Activated effector memory CD4-positive, alpha-beta T cell treated with Interleukin-2 at 50 U/mL for 16 hours (primary cell): ENCODE results near the gene OSBP2.
"Not testable (repeated sequence)": the region's sequence is repeated elsewhere in the genome, so short reads cannot be mapped to it uniquely, and the experiment has no call there.

Experiments
- DNase-seq: peaks from one replicate; pipeline ENCODE4 v3.0.0-alpha.2; 2020

Gene OSBP2

DNA sequence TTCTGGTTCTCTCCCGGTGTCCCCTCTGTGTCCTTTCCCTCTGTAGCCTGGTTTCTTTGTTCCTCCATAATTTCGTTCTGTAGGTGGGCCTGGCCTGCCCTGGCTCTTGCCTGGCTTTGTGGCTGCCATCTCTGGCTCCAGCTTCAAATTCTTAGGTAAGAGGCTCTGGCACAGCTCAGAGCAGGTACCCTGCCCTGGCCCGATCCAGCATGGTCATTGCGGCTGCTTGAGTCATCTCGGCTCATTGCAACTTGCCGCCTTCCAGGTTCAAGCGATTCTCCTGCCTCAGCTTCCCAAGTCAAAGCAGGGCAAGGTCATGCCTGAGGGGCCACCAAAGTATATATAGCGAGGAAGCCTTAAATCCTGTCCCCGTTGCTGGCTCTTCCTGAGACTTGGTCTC, 76.0 kb downstream of the OSBP2 start:
- DNase-seq: no peak

- DNase-seq: no peak
These were observed 79.2 kb downstream of the OSBP2 start for GRCh38 chr22:30773919-30774318.

DNA sequence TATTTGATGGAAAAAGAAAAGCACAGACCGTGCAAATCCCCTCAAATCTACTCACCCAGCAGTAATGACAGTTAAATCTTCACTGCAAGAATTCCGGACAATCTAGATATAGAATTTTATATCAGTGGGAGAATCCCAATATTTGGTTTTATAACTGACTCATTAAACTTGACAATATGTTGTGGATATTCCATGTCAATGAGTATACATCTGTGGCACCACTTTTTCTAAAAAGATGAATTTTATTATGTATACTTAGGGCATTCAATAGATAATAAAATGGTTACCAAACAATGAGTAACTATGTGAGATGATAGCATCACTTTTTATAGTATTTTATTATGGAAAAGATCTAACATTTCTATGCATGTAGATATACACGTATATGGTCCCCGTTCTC, 79.9 kb downstream of the OSBP2 start:
- DNase-seq: no peak

DNA sequence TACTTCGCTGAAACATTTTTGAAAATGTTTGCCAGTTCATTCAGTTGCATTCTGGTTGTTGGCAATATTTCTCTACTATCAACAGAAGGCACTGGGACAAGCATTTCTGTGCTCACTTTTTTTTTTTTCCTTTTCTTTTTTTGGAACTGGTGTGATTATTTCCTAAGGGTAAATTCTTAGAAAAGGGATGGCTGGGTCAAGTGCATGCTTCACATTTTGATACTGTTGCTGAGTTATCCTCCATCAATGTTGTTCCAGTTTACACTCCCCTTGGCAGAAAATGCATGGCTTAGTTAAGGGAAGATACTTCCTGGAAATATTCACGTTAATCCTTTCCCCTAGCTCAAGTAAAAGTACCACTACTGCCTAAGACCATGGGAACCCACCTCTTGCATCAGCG, 81.8 kb downstream of the OSBP2 start:
- no peak for DNase-seq

- DNase-seq: not testable (repeated sequence)
These were observed 82.5 kb downstream of the OSBP2 start for GRCh38 chr22:30777146-30777545.

GRCh38 chr22:30777587-30777986, 82.9 kb downstream of the OSBP2 start:
- DNase-seq: no peak

DNA sequence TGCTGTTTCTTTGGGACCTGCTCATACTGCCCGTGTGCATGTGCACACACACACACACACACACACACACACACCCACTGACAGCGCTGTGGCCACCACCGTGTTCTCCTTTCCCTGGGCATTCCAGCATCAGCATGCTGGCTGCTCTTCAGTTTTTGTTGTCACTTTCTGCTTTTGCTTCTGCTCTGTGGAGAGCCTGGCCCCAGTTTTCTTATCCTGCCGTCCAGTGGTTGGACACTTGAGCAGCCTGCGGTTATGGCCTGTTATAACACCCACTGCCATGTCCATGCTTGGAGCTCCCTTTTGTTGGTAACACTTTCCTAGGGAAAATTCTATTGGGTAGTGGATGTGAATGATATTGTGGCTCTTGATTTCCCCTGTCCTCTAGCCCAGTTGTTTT, 83.6 kb downstream of the OSBP2 start:
- DNase-seq: no peak

DNA sequence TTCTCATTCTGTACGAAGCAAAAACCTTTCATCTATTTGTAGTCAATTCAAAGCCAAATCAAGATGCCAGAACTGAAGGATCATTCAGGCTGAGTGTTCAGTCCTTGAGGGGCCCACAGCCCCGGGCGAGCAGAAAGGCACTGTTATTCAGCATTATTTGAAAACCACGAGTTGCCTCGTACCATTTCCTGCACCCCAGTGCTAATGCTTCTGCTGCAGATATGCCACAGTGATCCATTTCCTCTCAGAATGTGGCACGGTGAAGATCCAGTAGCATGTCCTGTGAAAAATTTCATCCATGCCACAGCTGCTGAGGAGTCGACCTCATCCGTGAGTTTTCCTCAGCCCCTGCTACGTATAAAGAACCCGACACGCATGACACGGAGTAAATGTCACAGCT, 85.4 kb downstream of the OSBP2 start:
- DNase-seq: no peak

DNA sequence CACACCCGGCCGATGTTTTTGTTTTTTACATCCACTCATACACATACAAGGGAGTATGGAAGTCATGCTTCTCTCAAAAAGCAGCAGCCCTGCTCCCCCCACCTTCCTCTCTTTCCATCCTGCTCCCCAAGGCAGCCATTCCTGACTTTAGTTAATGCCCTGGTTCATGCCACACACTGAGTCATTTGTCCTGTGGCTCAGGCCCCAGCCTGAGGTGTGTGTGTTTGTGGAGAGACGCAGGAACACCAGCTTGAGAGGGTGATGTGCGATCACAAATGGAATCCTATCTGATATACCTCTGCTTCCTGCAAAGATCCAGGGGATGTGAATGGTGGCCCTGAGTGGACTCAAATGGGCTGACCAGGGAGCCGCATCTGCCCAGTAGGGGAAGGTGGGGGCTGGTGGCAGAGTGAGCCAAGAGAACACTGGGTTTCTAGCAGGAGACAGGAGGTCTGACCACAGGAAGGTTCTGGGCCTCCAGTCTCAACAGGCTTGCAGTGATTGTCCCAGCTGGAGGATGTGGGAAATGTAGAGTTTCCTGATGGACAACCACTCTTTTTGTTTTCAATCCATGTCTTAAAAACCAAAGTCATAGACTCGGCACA, 86.7 kb downstream of the OSBP2 start:
- DNase-seq: no peak

- no peak for DNase-seq
These were observed 87.9 kb downstream of the OSBP2 start for GRCh38 chr22:30782613-30783012.

DNA sequence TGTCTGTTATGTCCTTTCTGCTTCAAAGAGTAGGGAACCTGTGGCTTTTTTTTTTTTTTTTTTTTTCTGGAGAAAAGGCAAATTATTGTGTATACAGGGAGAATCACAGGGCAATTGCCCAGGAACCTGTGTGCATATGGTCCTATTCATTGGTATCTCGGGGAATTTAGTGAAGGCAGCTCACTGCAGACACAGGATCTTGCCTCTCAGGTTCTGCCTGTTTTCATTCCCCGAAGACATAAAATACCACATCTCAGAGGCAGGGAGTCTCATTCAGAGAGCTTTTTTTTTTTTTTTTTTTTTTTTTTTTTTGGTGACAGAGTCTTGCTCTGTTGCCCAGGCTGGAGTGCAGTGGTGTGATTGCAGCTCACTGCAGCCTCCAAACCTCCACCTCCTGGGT, 88.3 kb downstream of the OSBP2 start:
- DNase-seq: no peak

- DNase-seq: no peak
These were observed 90.9 kb downstream of the OSBP2 start for GRCh38 chr22:30785527-30785926.

- DNase-seq: no peak
These were observed 95.7 kb downstream of the OSBP2 start for GRCh38 chr22:30790366-30790765.

DNA sequence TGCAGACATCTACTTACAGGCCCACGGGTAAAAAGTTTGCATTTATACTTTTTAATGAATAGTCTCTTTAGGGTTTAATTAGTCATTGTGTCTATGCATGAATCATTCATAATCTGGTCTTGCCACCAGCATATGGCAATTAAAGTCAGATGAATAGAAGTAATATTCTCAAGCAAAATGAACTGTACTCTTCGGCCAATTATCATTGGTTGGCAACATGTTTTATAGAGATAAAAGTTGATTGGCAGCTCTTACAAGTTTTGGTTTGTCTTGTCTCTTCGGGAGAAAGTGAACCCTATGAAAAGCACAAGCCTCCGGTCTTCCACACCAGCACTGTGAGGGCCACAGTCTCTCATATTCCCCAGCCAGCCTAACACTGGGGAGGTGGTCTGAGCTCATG, 97.8 kb downstream of the OSBP2 start:
- DNase-seq: no peak

GRCh38 chr22:30795118-30795517, 100.4 kb downstream of the OSBP2 start:
- DNase-seq: no peak

DNA sequence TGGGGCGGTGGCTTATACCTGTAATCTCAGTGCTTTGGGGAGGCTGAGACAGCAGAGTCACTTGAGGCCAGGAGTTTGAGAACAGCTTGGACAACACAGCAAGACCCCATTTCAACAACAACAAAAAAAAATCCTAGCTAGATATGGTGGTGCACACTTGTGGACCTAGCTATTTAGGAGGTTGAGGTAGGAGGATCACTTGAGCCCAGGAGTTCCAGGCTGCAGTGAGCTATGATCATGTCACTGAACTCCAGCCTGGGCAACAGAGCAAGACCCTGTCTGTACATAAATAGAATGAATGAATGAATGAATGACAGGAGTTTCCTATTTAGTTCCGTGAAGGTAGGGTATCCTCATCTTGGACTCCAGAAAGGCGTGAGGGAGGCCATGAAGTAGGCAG, 107.0 kb downstream of the OSBP2 start:
- no peak for DNase-seq

DNA sequence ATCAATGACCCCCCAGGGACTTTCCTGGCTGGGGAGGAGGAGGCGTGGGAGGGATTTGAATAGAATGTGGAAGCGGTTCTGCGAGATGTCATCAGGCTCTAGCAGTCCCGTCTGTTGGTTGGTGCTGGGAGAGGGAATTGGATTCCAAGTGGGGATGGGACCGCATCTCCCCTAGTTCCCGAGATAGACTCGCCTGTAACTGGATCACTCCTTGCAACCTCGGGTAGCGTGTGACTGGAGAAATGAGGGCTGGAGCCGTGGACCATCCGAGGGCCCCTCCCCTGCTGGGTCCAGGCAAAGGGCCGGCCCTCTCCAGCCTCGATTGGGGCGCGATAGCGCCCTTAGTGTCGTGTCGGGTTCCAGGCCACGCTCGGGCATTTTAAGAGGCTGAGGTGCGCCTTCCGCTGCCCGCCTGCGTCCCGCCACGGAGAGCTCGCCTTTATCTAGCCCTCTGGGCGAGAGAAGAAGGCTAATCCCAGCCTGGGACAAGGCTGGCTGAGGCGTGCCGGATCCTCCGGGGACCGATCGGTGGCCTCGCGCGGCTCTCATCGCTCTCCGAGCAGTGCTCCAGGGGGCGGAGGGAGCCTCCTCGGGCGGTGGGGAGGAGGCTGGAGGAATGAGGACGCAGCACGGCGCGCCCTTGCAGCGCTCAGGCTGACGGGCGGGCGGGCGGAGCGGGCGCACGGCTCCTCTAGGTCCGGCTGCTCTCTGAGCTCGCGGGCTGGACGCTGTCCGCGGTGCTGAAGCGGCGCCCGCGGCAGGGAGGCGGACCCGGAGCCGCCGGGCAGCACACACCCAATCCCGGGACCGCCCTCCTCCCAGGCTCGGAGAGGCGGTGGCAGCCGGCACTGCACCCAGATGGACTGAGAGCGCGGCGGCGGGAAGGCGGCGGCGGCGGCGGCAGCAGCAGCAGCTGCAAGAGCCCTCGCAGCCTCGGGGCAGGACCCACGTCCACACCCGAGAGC, 107.8 kb downstream of the OSBP2 start:
- DNase-seq: peak; percentile 43

GRCh38 chr22:30803679-30804078, 109.0 kb downstream of the OSBP2 start:
- no peak for DNase-seq

DNA sequence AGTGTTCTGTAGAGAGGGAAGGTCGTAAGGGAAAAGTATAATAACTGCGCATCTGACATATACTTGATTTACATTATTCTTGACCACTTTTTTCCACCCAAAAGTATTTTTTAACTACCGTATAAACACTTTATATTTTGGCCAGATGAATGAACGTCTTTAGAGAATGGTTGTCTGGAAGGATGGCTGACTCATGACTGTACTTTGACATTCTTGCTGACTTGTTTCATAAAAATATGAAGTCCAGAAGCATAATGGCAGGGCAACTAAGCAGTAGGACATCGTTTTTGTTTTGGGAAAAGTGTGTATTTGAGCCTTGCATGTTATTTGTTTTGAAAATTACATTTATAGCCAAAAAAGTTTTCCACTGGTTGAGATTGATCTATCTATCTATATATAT, 110.0 kb downstream of the OSBP2 start:
- no peak for DNase-seq

DNA sequence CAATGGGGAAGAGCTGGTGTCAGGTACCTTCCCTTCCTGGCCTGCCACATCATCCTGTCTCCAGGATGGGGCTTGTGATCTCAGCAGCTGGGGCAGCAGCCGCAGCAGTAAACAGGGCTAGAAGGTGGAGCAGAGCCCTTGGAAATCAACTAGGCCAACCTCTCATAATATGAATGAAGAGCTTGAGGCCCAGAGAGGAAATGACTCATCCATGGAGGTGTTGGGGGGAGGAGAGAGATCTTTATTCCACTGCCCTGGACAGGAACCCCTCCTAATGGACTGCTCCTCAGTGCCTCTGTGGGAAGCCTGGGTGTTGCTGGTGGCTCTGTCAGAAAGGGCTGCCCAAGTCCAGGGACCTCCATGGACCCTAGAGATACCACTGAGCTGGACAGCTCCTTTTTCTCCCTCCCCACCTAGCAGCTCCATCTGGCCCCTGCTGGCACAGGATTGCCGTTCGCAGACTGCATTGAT, 111.8 kb downstream of the OSBP2 start:
- no peak for DNase-seq

DNA sequence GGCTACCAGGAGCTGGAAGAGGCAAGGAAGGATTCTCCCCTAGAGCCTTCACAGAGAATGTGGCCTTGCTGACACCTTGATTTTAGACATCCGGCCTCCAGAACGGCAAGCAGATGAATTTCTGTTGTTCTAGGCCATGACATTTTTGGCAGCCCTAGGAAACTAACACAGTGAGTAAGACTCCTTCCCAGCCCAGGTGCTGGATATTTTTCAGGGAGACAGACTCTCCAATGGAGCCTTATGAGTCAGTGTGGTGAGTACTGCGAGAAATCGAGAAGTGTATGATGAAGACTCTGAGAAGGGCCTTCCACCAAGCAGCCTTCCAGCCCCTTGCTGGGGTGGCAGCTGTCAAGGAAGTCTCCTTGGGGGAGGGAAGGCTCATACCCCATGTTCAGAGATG, 114.4 kb downstream of the OSBP2 start:
- DNase-seq: no peak

GRCh38 chr22:30810105-30810504, 115.4 kb downstream of the OSBP2 start:
- no peak for DNase-seq

DNA sequence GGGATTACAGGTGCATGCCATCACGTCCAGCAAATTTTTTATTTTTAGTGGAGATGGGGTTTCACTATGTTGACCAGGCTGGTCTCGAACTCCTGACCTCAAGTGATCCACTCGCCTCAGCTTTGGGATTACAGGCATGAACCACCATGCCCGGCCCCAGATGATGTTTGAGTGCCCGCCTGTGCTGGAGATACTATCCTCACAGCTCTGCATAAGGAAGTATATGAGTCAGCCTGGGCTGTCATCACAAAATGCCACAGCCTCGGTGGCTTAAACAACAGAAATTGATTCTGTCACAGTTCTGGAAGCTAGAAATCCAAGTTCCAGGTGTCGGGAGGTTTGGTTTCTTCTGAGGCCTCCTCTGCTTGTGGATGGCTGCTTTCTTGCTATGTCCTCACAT, 119.3 kb downstream of the OSBP2 start:
- DNase-seq: no peak

DNA sequence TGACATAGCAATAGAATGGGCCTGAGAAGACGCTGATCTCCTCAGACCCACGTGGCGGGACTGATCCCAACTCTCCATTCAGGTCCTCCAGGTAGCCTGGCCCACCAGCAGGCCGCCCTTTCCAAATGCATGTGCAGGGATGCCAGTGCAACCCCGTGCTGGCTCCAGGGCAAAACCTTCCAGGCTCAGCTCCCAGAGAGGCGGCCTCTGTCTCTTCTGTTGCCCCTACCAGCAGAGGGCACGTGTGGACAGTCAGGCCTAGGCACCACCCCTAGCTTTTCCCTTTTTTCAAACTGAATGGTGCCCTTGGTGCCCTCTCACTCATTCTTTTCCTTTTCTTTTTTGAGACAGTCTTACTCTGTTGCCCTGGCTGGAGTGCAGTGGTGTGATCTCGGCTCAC, 121.7 kb downstream of the OSBP2 start:
- no peak for DNase-seq
